COLO668 (cell line): Measurements from ENCODE around the gene SNCA.

Source experiments
- DNase-seq: peaks from one replicate; lab custom pipeline; 2025; ENCODE audit not compliant: unreplicated experiment; lab: John Stamatoyannopoulos, UW

Gene SNCA

DNA sequence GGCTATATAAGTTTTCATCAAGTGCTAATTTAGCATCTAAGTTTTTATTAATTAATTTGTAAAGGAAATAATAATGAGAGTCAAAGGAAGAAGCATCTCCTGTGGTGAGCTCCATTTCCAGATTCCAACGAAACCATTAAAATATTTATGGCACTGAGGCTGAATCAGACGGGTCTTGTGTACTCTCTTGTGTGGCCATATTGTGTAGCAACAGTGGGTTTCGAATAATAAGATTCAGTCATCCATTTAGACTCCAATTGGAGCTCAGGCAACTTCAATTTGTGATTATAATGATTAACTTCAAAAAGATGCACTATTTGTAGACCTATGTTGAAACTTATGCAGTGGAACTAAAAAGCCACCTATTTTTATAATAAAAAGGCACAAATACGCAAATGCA, 82.4 kb downstream of the SNCA start:
- no peak for DNase-seq

DNA sequence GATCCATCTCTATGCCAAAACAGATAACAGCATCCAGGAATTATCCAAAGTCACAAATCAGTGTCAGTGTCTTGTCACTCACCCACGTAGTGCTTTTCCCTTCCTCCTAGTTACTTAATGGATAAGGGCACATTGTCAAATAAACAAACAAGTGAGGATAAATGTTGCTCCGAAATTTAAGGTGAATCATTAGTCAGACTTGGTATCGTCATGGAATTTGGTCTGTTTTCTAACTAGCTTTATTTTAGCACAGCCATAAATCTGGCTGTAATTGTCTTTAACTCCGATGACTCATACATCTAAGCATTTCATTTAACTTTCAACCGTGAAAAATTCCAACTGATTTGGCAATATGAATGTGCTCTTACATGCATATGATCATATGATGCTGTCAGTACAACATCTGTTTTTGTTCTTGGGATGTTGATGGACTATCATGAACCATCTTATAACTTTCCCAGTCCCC, 83.3 kb downstream of the SNCA start:
- no peak for DNase-seq

DNA sequence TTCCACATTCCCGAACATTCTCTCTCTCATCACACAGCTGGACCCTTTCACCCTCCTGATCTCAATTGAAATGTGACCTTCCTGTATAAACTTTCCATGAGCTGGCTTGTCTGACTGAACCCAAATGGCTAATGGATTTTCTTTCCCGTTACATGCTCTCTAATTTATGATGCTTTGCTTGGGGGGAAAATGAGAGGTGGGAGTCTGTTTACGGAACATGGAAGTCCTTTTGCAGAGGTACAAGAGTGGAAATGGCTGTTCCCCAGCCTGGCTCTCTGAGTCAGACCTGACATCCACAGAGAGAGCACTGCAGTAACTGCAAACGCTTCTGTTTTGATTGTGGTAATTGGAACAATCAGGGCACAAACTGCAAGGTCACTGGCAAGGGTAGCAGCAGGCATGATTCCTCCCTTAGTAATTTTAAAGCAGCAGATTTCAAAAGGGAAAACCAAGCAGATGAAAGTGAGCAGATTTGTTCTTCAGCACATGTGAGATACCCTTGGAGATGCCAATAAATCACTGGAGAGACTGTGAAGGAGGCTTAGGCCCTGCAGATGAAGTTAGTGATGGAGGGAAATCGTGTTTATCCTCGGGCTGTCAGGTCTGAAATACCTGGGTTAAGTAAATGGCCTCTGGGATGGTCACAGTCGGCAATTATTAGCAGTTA, 83.9 kb downstream of the SNCA start:
- no peak for DNase-seq

DNA sequence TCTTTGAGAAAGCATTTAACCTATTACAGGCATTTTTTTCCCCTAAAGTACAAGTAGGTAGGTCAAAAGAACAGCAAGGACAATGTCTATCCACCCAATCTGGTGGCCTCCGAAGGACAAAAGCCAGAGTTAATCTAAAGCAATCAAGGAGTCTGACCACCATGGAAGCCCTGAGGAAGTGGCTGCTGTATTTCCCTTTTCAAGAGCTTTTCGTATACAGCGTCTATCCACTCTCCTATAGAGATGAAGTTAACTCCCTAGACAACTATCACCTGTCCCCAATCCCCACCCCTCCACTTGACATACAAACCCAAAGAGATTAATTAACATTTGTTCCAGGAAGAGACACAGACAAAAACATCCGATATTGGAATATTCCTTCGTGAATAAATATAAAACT, 85.5 kb downstream of the SNCA start:
- no peak for DNase-seq

DNA sequence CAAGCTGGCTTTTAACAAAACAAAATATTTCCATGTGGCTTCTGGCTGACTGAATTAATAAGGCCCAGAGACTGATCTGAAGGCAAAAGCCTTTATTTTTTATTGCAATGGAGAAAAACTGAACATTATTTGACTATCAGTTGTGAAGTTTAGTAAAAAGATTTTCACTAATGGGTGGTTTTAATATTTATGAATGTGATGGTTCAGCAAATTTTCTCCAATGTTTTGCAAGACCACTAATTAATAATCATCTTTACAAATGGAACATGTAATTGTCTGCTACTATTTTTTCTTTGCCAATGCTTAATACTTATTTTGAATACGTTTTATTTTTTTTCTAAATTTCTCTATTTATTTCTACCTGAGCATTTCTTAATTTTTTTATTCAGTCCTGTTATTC, 90.6 kb downstream of the SNCA start:
- no peak for DNase-seq

DNA sequence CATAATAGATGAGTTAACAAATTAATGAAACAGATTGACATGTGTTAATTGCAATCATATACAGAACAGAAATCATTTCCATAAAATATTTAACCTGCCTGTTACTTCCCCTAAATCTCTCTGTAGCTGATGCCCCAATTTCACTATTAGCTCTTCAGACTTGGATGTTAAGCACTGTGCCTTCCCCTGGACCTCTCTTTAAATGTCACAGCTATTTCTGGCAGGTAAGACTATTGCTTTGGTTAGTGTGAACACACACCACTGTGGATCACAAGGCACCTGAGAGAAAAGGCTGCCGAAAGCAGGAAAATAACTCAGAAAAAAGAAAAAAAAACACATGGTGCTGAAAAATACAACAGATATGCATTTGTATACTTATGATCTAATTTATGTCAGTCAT, 91.3 kb downstream of the SNCA start:
- DNase-seq = no peak

DNA sequence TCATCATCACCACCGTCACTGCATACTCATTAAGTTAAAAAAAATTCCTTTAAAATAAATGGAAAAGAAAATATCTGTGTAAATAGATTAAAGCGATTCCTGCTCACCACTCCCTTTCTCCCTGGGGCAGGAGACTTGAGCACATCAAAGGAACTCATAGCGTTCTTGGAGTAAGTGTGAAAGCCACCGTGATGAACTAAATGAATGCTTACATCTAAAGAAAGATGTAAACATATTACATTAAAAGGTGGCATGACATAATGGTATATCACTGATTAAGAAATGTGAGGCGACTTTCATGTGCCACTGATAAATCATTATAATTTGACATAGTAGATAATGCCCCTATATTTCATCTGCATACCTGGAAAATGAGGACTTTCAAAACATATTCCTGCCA, 92.0 kb downstream of the SNCA start:
- no peak for DNase-seq

DNA sequence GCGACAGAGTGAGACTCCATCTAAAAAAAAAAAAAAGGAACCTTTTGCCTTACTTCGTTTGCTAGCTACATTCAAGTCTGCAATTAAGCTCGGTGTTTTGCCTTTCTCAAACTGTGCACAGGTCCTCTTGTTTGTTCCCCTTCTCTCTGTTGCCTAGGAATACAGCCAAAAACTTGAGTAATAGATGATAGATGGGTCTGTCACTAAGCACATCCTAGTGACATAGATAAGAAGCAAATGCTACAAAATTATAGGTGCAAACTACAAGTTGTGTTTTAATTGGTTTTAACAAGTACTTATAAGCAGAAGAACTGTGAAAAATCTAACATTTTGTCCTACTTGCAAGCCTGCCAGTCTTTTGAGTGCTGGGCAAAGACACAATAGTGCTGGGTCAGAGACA, 95.2 kb downstream of the SNCA start:
- DNase-seq = no peak

DNA sequence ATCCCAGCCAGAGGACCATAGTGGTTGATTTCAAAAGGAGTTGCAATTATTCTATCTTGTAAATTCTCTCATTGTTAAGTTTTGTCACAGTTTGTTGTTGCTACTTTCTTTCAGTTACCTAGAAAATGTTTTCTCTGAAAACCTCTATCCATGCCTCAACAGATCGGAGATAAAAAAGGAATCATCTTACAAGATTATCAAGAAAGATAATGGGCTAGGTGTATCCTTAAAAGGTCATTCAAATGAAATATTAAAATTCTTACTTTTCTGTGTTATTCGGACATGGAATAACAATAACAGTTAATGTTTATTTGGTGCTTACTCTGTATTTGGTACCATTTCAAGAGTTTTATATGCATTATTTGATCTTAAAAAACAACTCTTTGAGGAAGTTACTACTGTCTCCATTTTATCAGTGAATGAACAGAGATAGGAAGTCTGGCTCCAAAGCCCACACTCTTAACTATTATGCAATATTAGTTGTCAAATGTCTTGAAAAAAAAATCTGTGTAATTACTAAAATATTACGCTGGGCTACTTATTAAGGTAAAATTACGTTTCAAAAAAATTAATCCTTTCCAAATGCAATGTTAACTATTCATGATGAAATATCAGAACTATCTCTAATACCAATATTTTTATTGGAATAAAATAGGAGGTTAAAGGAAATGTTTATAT, 97.5 kb downstream of the SNCA start:
- no peak for DNase-seq

DNA sequence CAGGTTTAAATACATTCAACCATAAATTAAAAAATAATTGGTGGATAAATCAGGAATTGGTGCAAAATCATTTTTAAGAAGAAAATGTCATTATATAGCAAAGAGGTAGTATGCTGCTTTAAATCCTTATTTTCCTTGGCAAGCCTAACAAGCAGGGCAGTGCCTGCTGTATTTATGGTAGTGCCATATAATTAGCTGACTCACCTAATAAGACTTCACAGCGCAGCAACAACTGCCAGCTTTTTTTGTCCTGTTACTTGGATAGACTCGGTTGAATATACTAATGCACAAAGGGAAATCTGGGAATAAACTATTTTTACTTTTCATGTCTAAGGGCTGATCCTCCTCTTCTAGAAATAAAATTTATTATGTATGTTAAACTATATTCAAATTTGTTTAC, 99.1 kb downstream of the SNCA start:
- DNase-seq = no peak

DNA sequence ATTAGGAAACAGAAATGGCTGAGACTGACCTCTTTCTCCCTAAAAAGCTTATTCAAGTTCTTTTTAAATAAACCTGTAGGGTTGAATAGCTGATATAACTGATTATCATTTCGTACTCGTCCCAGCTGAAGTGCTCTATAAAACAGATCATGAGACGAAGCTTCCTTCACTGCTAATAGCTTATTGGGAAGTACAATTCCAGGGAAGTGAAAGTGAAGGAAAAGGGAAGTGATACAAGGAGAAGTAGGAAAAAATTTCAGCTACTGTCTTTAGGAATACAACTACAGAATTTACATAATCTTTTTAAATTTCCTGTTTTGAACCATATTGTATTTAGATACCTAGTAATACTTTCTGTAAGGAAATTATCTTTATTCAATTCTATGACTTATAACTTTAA, 103.0 kb downstream of the SNCA start:
- DNase-seq = no peak

DNA sequence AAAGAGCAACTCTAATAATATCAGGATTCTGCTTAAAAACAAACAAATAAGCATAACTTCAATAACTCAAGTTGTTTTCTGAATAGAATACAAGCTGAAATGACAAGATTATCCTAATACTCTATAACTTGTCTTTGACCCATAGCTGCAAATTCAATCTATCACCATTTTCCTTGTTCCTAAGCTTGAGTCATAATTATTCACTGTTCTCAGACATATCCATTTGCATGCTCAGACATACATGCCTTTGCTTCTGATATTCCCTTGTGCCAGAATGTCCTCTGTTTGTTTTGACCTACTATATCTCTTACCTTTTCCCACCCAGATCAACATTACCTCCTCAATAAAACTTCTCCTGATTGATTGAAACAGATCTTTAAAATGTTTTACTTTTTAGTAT, 109.7 kb downstream of the SNCA start:
- DNase-seq = no peak

DNA sequence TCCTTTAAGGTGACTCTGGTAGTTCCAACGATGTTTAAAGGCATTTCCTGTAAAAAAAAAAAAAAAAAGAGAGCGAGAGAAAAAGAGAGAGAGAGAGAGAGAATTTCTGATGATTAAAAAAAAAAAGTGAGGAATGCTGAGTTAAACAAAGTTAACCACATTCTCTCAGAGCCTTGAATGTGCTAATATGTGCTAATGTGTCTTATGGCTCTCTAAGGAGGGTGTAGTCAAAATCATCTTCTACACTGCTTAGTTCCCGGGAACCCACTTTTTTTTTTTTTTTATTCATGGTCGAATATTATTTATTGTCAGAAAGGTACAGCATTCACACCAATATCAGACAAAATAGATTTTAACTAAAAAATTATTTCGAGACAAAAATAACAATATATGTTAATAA, 111.7 kb downstream of the SNCA start:
- no peak for DNase-seq

DNA sequence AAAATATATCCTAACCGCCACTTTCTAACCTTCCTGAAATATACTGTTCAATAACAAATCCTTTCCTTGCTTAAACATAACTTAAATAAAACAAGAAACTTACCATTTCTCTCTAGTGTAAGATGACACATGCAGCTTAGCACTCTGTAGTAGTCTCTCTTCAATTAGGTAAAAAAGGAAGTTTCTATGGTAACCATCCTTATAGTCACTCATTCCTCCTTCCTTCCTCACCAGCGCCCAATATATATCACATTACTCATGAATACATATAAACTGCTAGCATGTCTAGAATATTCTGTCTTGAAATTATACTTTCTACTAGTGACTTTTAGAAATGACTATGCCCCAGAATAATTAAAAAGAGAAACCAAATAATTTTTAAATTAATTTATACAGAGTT, 112.2 kb downstream of the SNCA start:
- DNase-seq = no peak

DNA sequence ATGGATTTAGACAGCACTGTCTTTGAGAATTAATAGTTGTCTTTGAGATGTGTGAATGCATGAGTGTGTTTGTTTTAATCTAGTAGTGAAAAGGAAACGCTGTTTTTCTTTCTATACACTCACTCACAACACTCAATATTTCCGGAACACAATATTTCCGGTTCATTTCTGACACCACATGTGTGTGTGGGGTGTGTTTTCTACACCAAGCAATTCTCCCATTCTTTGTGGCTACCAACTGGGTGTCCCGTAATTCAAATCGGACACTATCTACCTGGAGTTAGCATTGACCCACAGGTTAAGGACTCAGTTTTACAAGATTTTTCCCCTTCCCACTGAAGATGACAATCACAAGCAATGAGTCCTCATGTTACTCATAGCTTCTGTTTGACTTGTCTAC, 113.9 kb downstream of the SNCA start:
- no peak for DNase-seq

DNA sequence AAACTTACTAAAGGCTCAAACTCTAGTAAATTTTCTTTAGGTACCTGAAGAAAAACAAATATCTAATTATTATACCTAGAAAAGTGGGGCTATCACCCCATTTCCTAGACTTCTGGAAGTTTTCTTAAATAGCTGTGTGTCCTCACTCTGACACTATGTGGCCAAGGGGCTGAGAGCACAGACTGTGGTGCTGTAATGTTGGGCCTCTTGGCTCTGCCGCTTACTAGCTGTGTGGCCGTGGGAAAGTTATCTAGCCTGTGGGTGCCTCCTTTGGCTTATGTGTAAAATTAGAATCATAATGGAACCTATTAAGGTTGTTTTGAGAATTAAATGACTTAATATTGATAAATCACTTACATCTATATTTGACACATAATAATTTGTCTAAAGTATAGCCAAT, 114.4 kb downstream of the SNCA start:
- no peak for DNase-seq

DNA sequence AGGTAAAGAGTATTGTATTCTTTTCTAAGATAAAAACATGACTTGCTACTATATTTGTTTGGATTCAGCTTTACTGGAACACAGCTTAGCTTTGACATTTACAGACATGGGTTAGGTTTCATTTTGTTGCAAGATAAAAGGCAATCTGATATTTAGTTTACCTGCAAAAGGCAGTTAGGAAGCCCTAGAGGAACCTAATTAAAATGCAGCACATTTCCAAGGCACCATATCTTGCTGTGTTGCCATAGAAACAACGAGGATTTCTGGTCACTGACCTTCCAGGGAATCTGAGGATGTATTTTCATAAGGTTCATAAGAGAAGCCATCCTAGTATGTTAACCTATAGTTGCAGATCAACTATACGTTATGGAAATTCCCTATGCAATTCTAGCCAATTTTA, 116.0 kb downstream of the SNCA start:
- no peak for DNase-seq

DNA sequence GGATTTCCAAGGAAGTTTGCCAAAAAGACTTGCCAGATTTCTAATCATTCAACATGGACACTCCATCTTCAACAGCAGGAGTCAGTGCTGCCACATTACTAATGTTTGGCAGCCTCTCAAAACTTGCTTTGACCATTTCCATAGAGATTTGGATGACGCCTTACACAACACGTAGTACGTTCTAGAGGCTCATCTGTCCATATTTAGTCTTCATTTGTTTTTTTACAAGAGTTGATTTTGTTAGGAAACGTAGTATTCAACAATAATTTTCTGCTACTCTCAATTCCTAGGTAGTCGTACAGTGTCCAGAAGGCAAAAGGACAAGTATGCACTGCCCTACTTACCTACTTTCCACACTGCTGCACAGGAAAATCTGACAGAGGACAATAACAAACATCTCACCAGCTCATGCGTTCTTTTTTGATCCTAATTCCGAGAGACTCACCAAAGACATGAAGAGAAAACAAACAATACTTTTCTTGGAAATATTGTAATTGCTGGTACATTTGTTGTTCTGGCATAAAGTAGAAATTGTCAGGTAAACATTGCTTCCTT, 117.3 kb downstream of the SNCA start:
- DNase-seq = no peak

DNA sequence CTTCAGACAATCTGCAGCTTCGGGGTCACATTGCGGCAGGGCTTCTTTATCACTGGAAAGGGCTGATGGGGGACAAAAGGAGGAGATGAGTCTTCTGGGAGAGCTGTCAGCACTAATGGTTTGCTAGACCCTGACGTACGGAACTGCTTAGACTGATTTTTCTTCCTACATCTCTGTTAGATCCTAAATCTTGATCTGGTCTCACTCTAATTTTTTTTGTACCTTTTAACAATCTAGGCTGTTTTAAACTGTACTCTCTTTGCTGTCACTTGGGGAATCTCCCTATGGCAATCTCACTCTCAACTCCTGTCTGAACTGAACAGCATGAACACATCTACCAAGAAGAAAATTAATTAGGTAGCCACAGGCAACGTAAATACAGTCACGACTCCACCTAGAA, 120.1 kb downstream of the SNCA start:
- no peak for DNase-seq

DNA sequence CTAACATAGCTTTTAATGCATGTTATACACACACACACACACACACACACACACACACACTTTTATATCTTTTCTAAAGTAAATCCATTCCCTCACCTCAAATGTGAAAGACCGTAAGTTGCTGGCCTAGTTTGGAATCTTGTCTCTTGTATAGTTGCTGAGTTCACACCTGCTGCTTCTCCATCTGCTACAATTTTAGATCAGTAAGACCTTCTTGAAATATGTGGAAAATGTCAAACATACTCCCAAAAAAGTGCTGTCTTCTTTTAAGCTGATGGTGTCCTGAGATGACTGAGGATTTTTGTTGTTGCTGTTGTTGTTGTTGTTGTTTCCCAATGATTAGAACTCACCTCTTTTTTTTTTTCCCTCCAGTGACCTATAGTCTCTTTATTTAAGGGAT, 121.3 kb downstream of the SNCA start:
- no peak for DNase-seq

DNA sequence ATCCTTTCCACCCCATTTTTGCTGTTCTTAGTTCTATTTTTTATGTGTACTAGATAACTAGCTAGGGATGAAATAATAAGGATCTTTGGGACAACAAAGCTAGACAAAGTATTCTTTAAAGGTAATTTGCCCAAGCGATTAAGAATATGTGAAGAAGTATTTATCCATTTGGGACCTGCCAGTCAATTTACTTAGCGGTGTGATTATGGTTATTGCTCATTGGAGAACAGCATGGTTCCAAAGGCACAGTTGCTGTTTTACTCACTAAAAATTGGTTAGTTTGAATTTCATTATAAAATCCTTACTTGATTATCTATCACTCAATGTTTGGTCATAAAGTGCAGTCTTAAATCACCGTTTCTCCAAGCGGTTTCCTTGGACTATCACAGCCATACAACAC, 124.1 kb downstream of the SNCA start:
- DNase-seq = no peak

DNA sequence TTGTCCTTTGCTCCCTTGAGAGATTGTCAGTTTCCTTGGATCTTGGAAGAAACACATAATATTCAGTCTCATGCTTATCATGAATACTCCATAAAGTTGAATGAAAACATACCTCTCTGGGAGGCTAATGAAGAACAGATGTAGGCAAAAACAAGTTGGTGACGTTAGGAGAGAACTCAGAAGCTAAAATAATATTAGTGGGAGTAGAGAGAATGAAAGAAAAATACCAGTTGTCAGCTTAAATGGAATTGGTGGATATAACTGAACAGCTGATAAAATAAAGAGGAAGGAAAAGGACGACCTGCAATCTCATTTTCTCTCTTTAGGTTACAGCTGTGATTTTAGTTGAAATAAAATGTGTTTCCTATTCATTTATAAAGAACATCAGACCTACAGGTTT, 124.8 kb downstream of the SNCA start:
- DNase-seq = no peak

DNA sequence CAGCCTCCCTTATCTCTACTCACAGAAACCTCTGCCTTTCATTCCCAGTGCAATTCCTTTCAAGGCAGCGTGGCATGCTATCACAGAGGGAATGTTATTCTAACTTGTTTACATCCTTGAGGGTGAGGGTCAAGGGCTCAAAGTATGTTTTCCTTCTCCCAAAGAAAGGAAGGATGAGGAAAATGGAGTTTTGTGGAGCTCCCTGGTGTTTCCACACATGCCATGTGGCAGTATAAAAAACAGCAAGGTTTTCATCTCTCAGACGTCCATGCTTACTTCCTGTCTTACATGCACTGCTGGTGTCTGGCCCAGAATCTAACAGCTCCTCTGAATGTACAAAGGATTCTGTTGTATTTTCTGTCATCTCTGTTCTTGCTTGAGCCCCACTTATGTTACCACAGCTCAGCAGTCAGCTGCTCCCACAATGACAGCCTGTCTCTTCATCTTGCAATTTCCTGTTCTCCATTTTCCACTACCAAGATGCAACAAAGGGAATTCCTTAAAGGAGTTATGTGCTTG, 128.0 kb downstream of the SNCA start:
- no peak for DNase-seq
